Prostate gland (tissue), 2 donors: ENCODE results near the gene CA12. TPM values are rescaled to one million over a fixed set of nuclear protein-coding genes. Genes with fewer than 3 reads are reported as not detected.
"Not testable (repeated sequence)": the region's sequence is repeated elsewhere in the genome, so short reads cannot be mapped to it uniquely, and the experiment has no call there.

ENCODE experiments used
- DNase-seq: peaks from one replicate; pipeline ENCODE4 v3.0.0-alpha.2; 2019; ENCODE audit warnings: low spot score
- H3K27ac ChIP-seq, 2 donors: fragments of 200-600 bp; sonication (generic); 2 replicates each; pipeline ENCODE4 v1.5.1; 2017 to 2019
- H3K27me3 ChIP-seq: fragments of 200-600 bp; sonication (generic); replicated peaks from 2 replicates; pipeline ENCODE4 v1.5.1; 2019; ENCODE audit not compliant: insufficient read depth
- H3K36me3 ChIP-seq, 2 donors: fragments of 200-600 bp; sonication (generic); 1 replicate in 1 of 2; 2 replicates in 1 of 2; pipeline versions ENCODE4 v1.5.1 to v1.8.1; 2017 to 2019
- H3K4me1 ChIP-seq: fragments of 200-600 bp; sonication (generic); replicated peaks from 2 replicates; pipeline ENCODE4 v1.5.1; 2019
- H3K4me3 ChIP-seq, 2 donors: fragments of 200-600 bp; sonication (generic); 2 replicates each; pipeline ENCODE4 v1.5.1; 2017 to 2019
- H3K9me3 ChIP-seq: fragments of 200-600 bp; sonication (generic); 2 replicates; pipeline ENCODE4 v1.5.1; 2017
- POLR2A ChIP-seq: fragments of 450-650 bp; IDR thresholded peaks from one replicate; pipeline ENCODE4 v1.6.1; 2016; ENCODE audit warnings: antibody characterized with exemption, mild to moderate bottlenecking
- POLR2AphosphoS5 ChIP-seq: sonication (generic); formaldehyde crosslinking; IDR thresholded peaks from one replicate; pipeline ENCODE4 v1.6.1; 2017; ENCODE audit warnings: antibody characterized with exemption
- WGBS: methylation state at CpG from one replicate; pipeline ENCODE4 v1.1.5; 2018; 5-methylcytosine and 5-hydroxymethylcytosine counted together
- intact Hi-C: fragments of 100-400 bp; cut with DNase I; formaldehyde crosslinking; loops from one replicate; pipeline ENCODE4 v1.14.2; 2022
- total RNA-seq, 2 donors: library from RNA; depleted of rRNA; stranded (reverse); fragments of >200 nt; gene quantifications; one replicate each; pipeline ENCODE4 v1.1.0, GENCODE V29; 2016
- TF ChIP-seq, protein P1 (sequence below), 4 experiments: fragments of 200-600 bp in 2 of 4; fragments of 450-650 bp in 2 of 4; sonication (generic) in 2 of 4; IDR thresholded peaks; 1 replicate in 3 of 4; 2 replicates in 1 of 4; pipeline ENCODE4 v1.5.1; 2016 to 2019; ENCODE audit warnings: antibody characterized with exemption in 4 of 4, mild to moderate bottlenecking in 2 of 4, moderate library complexity in 2 of 4

Gene CA12
- total RNA-seq, 2 donors from 2014 or later, result 3.0 to 9.5 TPM

DNA sequence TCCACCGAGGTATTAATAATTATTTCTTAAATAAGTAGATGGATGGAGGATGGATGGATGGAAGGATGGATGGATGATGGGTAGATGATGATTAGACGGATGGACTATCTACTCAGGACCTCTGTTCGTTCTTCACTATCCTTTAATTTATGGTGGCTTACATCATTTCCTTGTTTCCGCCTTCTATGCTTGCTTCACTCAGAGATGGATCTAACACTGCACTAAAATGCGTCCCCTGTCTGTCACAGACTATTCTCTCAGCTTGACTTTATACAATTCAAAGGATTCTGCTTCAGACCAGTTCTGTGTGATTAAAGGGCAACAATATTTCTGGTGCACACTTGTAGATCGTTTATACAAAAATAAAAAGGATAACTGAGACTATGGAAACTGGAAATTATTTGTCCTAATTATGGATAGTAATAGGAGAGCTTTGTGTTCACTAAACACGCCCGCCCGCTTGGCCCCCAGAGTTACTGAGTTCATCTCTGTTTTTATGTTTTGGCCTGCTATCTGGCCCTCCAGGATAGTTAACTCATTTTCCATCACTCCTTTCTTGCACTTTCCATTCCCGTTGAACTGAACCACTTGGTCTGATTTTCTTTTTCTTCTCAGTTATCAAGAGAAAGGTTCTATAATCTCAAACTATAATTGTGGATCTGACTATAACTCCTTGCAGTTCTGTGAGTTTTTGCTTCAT lies 41.4 kb upstream of the CA12 start:
- Histone ChIP-seq H3K9me3 (no peaks in the 10 kb centered on the region), H3K4me1 (no peaks in the 10 kb centered on the region), H3K36me3 (no peaks in the 10 kb centered on the region), H3K27me3 (no peaks in the 10 kb centered on the region), H3K4me3 (no peak overlapping the region), H3K27ac (no peak overlapping the region)
- 83% methylated on average over 10 of the region's 10 CpGs for WGBS
- DNase-seq, result no peak
- intact Hi-C loops, result no loop called here
- TF ChIP-seq, protein P1, sequence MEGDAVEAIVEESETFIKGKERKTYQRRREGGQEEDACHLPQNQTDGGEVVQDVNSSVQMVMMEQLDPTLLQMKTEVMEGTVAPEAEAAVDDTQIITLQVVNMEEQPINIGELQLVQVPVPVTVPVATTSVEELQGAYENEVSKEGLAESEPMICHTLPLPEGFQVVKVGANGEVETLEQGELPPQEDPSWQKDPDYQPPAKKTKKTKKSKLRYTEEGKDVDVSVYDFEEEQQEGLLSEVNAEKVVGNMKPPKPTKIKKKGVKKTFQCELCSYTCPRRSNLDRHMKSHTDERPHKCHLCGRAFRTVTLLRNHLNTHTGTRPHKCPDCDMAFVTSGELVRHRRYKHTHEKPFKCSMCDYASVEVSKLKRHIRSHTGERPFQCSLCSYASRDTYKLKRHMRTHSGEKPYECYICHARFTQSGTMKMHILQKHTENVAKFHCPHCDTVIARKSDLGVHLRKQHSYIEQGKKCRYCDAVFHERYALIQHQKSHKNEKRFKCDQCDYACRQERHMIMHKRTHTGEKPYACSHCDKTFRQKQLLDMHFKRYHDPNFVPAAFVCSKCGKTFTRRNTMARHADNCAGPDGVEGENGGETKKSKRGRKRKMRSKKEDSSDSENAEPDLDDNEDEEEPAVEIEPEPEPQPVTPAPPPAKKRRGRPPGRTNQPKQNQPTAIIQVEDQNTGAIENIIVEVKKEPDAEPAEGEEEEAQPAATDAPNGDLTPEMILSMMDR (IDR thresholded peaks at IDR 0.05), result no peak
- TF ChIP-seq POLR2AphosphoS5 (no peak), POLR2A (no peak)

DNA sequence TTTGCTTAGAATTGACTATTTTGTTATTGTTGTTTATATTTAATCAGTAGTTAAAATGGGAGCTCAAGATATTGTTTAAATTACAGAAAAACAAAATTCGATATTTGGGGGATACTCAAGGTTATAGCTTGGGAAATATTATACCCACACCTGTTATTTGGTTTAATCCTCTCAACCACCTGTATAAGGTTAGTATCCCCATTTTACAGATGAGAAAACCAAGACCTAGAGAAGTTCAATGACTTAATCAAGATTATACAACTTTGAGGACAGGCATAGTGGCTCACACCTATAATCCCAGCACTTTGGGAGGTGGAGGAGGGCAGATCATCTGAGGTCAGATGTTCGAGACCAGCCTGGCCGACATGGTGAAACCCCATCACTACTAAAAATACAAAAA lies 39.8 kb upstream of the CA12 start:
- Histone ChIP-seq H3K4me1 (no peaks in the 10 kb centered on the region), H3K27me3 (no peaks in the 10 kb centered on the region), H3K36me3 (no peaks in the 10 kb centered on the region), H3K9me3 (no peaks in the 10 kb centered on the region), H3K4me3 (no peak overlapping the region), H3K27ac (no peak overlapping the region)
- TF ChIP-seq POLR2A (no peak), POLR2AphosphoS5 (no peak)
- WGBS, result 95% methylated on average over 3 of the region's 3 CpGs
- intact Hi-C loops, result no loop called here
- DNase-seq, result no peak

DNA sequence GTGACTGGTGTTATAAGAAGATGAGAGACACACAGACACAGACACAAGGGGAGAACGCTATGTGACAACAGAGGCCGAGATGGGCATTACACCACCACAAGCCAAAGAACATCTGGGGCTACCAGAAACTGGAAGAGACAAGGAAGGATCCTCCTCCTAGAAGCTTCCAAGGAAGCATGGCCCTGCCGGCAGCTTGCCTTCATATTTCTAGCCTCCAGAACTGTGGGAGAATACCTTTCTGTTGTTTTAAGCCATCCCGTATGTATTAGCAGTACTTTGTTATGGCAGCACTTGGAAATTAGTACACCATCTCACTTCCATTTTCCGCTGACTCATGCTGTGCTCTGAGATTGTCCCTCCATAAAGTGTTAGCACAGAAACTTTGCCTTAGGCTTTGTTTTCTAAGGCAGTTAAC lies 38.7 kb upstream of the CA12 start:
- no peak for DNase-seq
- WGBS, result 81% methylated on average over 5 of the region's 5 CpGs
- Histone ChIP-seq H3K4me1 (no peaks in the 10 kb centered on the region), H3K4me3 (no peak overlapping the region), H3K27ac (no peak overlapping the region), H3K9me3 (no peaks in the 10 kb centered on the region), H3K36me3 (no peaks in the 10 kb centered on the region), H3K27me3 (no peaks in the 10 kb centered on the region)
- TF ChIP-seq, protein P1 (IDR thresholded peaks at IDR 0.05), result no peak
- TF ChIP-seq POLR2AphosphoS5 (no peak), POLR2A (no peak)
- intact Hi-C loops, result no loop called here

DNA sequence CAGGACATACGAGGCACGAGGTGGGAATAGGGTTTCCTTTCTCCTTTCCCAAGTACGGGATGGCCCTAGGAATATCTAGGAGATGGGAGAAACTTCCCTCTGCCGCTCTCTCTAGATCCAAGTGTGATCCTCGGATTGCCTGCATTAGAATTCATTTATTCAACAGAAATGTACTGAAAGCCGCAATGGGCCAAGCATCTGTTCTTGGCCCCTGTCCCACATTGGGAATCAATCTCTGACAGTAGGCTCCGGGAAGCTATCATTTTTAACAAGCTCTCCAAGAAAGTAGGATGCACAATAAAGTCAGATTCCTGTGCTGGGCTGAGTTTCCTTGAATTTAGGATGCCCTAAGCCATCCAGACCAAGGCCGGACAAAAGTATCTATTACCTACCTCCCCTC lies 37.2 kb upstream of the CA12 start:
- Histone ChIP-seq H3K4me3 (no peak overlapping the region), H3K27me3 (no peaks in the 10 kb centered on the region), H3K36me3 (no peaks in the 10 kb centered on the region), H3K27ac (no peak overlapping the region), H3K9me3 (no peaks in the 10 kb centered on the region), H3K4me1 (no peaks in the 10 kb centered on the region)
- intact Hi-C loops, result no loop called here
- TF ChIP-seq POLR2AphosphoS5 (no peak), POLR2A (no peak)
- TF ChIP-seq, protein P1 (IDR thresholded peaks at IDR 0.05), result no peak
- no peak for DNase-seq
- 72% methylated on average over 8 of the region's 8 CpGs for WGBS

DNA sequence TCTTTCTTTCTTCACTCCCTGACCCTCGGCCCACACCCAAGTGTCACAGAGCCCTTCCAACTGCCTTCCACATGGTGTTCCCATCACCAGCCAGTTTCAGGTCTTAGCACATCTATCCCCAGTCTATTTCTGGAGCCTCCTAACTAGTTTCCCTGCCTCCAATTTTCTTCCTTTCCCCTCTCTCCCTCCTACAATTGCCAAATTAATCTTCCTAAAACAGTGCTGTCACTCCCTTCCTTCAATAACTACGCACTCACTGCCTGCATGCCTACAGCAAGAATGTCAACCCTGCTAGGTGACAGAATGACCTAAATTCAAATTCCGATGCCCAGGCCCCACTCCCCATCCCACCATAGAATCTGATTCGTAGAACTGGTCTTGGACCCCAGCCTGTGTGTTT lies 36.1 kb upstream of the CA12 start:
- Histone ChIP-seq H3K4me3 (no peak overlapping the region), H3K9me3 (no peaks in the 10 kb centered on the region), H3K36me3 (no peaks in the 10 kb centered on the region), H3K27me3 (no peaks in the 10 kb centered on the region), H3K27ac (no peak overlapping the region), H3K4me1 (no peaks in the 10 kb centered on the region)
- 94% methylated on average over 4 of the region's 4 CpGs for WGBS
- intact Hi-C loops, result no loop called here
- no peak for TF ChIP-seq POLR2A
- TF ChIP-seq, protein P1 (IDR thresholded peaks at IDR 0.05), result no peak
- no peak for TF ChIP-seq POLR2AphosphoS5
- no peak for DNase-seq

DNA sequence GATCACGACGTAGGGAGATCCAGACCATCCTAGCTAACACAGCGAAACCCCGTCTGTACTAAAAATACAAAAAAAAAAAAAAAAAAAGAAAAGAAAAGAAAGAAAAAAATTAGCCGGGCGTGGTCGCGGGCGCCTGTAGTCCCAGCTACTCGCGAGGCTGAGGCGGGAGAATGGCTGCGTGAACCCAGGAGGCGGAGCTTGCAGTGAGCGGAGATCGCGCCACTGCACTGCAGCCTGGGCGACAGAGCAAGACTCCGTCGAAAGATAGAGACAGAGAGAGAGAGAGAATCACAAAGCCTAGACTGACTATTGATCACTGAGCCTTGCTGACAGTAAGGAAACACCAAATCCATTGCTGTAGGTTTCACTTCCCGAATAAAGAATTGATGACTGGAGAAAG lies 35.6 kb upstream of the CA12 start:
- H3K4me1 ChIP-seq, H3K36me3 ChIP-seq, H3K4me3 ChIP-seq, H3K9me3 ChIP-seq, intact Hi-C loops, DNase-seq, H3K27ac ChIP-seq, H3K27me3 ChIP-seq: not testable (repeated sequence)
- 95% methylated on average over 21 of the region's 21 CpGs for WGBS
